ENCODE data around the gene TBATA.

GRCh38 chr10:70778267-70778924 is 6.8 kb downstream of the TBATA start:
- no peak for TF ChIP-seq CTCF (IDR thresholded peaks at IDR 0.05)
- no peak for TF ChIP-seq ZFX (IDR thresholded peaks at IDR 0.05; ENCODE audit: borderline replicate concordance)

All from 22Rv1 (cell line).